Amniotic stem cell (primary cell): ENCODE results near the gene ZNF414.
"Not testable (repeated sequence)": the region's sequence is repeated elsewhere in the genome, so short reads cannot be mapped to it uniquely, and the experiment has no call there.

Source experiments
- DNase-seq: peaks from one replicate; lab custom pipeline; 2025; lab: John Stamatoyannopoulos, UW

ZNF414 gene

DNA sequence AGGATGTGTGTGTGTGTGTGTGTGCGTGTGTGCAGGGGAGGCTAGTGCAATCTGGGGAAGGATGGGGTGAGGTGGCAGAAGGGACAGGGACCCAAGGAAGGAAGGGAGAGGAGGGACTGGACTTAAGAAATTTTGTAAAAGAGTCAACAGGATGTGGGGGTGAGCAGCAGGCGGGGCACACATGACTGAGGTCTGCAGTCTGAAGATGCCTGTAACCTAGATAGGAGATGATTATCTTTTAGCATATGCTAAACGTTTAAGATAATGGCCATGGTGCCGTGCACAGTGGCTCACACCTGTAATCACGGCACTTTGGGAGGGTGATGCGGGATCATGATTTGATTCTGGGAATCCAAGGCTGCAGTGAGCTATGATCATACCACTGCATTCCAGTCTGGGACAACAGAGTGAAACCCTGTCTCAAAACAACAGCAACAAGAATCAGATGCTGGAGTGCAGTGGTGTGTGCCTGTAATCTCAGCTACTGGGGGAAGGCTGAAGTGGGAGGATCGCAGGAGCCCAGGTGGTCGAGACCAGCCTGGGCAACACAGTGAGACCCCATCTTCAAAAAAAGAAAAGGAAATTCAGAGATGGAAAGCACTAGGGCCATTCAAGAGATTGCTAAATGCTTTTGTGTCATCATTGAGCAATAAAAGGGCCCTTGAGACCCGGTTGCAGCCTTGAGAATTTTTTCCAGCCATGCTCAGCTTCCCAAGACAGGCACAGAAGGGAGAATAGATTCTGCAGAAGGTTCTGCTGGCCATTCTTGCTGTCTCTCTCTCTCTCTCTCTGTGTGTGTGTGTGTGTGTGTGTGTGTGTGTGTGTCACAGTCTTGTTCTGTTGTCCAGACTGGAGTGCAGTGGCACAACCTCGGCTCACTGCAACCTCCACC lies 3.8 kb upstream of the ZNF414 start:
- DNase-seq = no peak

- DNase-seq = no peak
Measured at GRCh38 chr19:8515317-8515716, 1.4 kb upstream of the ZNF414 start.

DNA sequence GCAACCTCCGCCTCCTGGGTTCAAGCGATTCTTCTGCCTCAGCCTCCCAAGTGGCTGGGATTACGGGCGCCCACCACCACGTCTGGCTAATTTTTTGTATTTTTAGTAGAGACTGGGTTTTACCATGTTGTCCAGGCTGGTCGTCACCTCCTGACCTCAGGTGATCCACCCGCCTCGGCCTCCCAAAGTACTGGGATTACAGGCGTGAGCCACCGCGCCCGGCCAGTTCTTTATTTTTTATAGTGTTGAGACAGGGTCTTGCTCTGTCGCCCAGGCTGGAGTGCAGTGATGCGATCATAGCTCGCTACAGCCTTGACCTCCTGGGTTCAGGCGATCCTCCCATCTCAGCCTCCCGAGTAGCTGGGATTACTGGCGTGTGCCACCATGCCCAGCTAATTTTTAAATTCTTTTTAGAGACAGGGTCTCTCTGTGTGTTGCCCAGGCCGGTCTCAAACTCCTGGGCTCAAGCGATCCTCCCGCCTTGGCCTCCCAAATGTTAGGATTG lies 590 bp upstream of the ZNF414 start:
- not testable (repeated sequence) for DNase-seq

DNA sequence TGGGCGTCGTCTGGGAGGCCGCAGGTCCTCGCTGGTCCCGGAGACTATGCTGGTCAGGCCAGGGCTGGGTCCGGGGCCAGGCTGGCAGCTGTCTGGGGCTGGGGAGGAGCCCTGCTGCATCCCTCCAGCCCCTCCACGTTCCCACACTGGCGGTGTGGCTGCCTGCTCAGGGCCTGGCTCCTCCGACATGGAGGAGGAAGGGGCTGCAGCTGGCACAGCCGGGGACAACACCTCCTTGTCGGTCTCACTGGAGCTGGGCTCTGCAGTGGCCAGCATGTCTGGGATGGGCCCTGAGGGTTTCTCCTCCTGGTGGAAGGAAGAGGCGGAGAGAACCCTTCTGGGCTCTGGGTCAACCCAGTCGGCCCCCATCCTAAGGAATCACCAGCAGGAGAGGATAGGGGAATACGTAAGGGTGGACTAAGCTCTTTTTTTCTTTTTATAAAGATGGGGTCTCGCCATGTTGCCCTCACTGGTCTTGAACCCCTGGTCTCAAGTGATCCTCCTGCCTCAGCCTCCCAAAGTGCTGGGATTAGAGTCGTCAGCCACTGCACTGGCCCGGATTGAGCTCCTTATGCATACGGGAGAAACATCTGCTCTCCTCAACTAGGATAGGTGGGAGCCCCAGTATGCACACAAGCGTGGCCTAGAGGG lies 806 bp downstream of the ZNF414 start:
- no peak for DNase-seq

- DNase-seq = no peak
Measured at GRCh38 chr19:8512115-8512967, 1.6 kb downstream of the ZNF414 start.

- no peak for DNase-seq
Measured at GRCh38 chr19:8511573-8512101, 2.3 kb downstream of the ZNF414 start.

DNA sequence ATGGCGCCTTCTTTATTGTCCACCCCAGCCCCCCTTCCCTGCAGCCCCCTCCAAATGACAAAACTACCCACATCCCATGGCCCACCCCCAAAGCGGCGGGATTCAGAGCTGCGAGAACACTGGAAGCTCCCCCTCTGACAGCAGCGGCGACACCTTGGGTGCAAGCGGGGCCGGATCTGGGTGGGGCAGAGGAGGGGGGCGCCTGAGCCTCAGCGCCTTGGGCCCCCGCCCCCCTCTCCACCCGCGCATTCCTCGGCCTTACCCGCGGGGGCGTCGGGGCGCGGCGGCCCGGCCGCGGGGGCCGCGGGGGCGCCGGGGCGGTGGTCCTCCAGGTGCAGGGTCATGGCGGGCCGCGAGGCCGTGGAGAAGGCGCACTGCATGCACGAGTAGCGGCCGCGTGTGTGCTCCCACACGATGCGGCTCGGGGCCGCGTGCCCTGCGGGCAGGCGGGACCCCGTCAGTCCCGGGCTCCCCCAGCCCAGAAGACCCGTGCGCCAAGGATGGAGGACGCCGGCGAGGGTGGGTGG lies 3.3 kb downstream of the ZNF414 start:
- no peak for DNase-seq

DNA sequence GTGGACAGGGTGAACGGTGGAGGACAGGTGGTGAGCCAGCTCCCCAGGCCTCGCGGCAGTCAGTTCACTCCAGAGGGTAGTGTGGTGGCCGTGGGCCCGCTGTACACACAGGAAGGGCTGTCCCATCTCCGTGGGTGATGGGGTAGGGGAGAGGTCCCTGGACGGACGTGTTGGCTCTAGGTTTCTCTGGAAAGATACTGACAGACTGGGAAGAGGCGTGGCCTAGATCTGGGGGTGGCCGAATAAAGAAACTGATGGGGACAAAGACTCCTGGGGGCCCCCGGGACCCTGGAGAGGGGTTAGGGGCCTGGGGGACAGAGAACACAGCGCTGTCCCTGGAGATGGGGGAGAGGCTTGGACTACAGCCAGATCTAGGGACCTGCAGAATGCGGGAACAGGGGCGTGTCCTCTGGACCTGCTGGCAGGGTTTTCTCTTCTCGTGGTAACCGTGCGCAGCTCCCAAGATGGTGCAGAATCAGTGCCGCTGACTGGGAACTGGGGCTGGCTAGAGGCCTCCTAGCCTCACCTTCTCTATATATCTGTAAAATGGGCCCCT lies 7.5 kb downstream of the ZNF414 start:
- DNase-seq = no peak

DNA sequence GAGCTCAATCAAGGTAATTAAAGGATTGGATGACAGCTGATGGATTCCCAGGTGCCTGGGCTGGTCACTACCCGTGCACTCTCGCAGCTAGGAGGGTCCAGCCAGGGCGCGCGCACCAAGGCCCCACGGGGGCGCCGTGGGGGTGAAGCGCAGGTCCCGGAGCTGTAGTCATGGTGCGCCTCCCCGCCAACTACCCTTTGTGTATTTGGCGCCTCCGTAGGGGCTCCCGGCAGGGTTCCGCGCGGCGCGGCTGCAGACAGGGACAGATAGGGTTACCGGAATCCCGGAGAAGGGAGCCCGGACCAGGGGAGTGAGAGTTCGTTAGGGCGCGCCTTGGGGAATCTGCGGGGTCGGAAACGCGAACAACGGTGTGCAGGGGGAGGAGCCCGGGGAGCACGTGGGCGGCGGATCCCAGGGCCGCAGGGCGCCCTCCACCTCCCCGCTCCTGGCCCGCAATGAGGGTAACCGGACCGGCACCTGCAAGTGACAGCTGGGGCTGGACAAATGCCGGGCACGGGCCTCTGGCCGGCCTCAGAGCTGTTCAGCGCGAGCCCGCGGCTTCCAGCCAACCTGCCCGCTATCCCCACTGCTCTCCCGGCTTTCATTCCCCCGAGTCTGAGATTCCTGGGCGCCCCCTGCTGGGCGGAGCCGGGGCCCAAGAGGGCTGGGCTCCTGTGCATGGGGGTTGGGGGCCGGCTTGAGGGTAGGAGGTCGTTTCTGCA lies 8.1 kb downstream of the ZNF414 start:
- DNase-seq = peak; percentile 33

- DNase-seq = no peak
Measured at GRCh38 chr19:8504919-8505318, 9.0 kb downstream of the ZNF414 start.

GRCh38 chr19:8504171-8504570 lies 9.8 kb downstream of the ZNF414 start:
- no peak for DNase-seq

- DNase-seq = no peak
Measured at GRCh38 chr19:8503510-8503909, 10.5 kb downstream of the ZNF414 start.

GRCh38 chr19:8501981-8502380 lies 12.0 kb downstream of the ZNF414 start:
- DNase-seq = no peak

DNA sequence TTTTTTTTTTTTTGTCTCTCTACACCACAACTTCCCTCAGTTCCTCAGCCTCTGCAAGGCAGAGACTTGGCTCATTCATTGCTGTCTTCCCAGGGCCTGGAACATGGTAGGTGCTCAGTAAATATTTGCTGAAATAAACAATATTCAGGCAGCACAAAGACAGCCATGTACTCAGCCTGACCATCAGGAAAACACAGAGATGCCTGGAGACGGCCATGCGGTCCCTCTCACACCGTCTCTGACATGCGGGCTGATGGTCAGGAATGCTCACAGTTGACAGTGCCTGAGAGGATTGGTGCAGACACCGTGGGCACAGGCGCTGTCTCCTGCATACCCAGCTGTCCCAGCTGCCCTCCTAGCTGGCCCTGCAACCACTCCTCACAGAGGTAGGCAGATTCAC lies 12.5 kb downstream of the ZNF414 start:
- DNase-seq = no peak

DNA sequence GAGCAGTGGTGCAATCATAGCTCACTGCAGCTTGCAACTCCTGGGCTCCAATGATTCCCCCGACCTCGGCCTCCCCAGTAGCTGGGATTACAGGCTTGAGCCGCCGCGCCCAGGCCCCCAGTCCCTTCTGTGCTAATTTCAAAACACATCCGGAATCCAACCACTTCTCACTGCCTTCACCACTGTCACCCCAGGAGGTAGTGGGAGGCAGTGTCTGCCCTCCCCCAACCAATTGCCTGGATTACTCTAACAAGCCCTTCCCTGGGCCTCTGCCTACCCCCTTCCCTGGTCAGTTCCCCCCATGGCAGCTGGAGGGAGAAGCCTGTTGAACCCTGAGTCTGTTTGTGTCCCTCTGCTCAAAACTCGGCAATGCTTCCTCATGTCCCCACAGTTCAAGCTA lies 13.8 kb downstream of the ZNF414 start:
- DNase-seq = no peak

DNA sequence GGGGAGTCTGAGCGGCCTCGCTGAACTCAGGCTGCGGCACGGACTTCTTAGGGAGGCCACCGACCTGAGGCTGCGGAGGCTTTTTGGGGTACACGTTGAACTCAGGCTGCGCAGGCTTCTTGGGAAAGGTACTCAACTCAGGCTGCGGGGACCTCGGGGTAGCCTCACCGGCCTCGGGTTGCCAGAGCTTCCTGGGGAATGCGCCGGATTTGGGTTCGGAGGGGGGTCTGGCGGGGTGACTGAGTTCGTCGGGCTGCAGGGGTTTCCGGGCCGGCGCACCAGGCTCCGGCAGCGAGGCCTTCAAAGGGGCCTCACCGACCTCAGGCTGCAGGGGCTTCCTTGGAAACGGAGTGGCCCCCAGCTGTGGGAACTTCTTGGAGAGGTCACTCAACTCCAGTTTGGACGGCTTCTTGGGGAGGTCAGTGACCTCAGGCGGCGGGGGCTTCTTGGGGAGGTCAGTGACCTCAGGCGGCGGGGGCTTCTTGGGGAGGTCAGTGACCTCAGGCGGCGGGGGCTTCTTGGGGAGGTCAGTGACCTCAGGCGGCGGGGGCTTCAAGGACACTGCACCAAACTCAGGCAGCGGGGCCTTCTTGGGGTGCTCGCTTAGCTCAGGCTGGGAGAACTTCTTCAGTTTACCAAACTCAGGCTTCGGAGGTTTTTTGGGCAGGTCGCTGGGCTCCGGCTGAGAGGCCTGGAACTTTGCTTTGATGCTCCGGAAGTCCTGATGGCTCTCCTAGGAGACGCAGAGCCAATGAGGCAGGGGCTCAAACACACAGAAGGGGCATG lies 14.7 kb downstream of the ZNF414 start:
- no peak for DNase-seq

- no peak for DNase-seq
Measured at GRCh38 chr19:8498295-8498694, 15.7 kb downstream of the ZNF414 start.

DNA sequence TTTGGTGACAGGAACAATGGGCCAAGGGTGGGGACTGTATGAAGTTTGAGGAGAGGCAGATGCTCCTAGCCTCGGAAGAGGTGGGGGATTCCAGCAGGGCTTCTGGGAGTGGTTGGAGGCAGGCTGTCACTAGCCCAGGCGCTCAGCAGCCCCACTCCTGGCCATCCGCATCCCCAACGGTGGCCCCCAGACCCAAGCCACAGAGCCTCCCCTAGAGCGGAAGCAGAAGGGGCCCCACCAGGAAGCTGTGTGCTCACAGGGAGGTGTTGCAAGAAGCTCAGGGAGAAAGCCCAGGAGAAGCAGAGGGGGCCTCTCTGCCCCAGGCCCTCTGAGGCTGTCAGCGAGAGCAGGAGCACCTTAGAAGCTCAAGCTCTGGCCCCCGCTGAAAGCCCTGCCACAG lies 19.8 kb downstream of the ZNF414 start:
- DNase-seq = no peak

DNA sequence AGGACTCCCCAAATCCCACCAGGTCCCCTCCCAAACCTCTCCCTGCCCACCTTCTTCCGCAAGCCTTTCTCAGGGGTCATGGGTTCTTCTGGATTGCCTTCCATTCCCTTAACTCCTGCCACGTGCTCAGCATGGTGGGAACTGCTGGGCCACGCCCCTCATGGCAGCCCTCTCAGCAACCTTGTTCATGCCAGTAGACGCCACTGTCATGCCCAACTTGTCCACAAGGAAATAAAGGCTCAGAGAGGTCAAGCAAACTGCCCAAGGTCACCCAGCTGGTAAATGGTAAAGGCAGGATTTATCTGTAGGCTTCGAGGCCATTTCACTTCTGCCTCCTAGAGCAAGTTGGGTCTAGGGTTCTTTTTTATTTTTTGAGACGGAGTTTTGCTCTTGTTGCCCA lies 22.4 kb downstream of the ZNF414 start:
- no peak for DNase-seq

DNA sequence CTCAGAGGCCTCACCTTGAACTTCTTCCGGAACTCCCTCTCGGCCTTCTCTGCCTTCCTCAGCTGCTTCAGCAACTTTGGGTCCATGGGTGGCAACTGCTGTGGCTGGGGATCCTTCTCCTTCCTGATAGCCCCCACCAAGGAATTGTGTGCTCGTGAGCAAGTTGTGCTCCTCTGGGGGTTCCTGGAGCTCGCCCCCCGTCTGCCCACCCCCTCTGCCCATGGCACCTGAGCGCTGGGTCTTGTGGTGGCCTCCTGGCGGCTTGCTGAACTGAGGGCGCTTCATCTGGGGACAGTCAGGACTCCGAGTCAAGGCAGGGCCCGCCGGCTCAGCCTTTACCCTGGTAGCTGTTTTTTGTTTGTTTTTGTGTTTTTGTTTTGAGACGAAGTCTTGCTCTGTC lies 23.1 kb downstream of the ZNF414 start:
- DNase-seq = no peak
